Cardiac fibroblast (primary cell): ENCODE measurements around the gene RANBP3.

Source experiments
- DNase-seq, 2 donors: peaks; one replicate each; pipeline versions ENCODE4 v3.0.0 to v3.0.0-alpha.2; 2010; ENCODE audit warnings: low read depth in 2 of 2
- H3K4me3 ChIP-seq, 2 donors: replicated peaks in 1 of 2; 1 replicate in 1 of 2; 2 replicates in 1 of 2; pipeline ENCODE4 v1.5.1; 2011; ENCODE audit warnings: low read depth in 2 of 2, low read length in 2 of 2, mild to moderate bottlenecking in 2 of 2, moderate library complexity in 1 of 2
- TF ChIP-seq, protein P1 (sequence below): IDR thresholded peaks from one replicate; pipeline ENCODE4 v1.5.1; 2011; ENCODE audit warnings: low read depth, mild to moderate bottlenecking, low read length, inconsistent platforms

Gene RANBP3

GRCh38 chr19:5934774-5935472, 43.0 kb downstream of the RANBP3 start:
- DNase-seq: peak; percentile 42 to 80
- TF ChIP-seq, protein P1, sequence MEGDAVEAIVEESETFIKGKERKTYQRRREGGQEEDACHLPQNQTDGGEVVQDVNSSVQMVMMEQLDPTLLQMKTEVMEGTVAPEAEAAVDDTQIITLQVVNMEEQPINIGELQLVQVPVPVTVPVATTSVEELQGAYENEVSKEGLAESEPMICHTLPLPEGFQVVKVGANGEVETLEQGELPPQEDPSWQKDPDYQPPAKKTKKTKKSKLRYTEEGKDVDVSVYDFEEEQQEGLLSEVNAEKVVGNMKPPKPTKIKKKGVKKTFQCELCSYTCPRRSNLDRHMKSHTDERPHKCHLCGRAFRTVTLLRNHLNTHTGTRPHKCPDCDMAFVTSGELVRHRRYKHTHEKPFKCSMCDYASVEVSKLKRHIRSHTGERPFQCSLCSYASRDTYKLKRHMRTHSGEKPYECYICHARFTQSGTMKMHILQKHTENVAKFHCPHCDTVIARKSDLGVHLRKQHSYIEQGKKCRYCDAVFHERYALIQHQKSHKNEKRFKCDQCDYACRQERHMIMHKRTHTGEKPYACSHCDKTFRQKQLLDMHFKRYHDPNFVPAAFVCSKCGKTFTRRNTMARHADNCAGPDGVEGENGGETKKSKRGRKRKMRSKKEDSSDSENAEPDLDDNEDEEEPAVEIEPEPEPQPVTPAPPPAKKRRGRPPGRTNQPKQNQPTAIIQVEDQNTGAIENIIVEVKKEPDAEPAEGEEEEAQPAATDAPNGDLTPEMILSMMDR: no peak
- no peak overlapping the region for H3K4me3 ChIP-seq

- TF ChIP-seq, protein P1: no peak
- no peak overlapping the region for H3K4me3 ChIP-seq
- peak in 1 of 2 donors; percentile 18 for DNase-seq
Observed at GRCh38 chr19:5934069-5934401, 43.9 kb downstream of the RANBP3 start.

GRCh38 chr19:5933391-5934068, 44.4 kb downstream of the RANBP3 start:
- TF ChIP-seq, protein P1: no peak
- no peak for DNase-seq

DNA sequence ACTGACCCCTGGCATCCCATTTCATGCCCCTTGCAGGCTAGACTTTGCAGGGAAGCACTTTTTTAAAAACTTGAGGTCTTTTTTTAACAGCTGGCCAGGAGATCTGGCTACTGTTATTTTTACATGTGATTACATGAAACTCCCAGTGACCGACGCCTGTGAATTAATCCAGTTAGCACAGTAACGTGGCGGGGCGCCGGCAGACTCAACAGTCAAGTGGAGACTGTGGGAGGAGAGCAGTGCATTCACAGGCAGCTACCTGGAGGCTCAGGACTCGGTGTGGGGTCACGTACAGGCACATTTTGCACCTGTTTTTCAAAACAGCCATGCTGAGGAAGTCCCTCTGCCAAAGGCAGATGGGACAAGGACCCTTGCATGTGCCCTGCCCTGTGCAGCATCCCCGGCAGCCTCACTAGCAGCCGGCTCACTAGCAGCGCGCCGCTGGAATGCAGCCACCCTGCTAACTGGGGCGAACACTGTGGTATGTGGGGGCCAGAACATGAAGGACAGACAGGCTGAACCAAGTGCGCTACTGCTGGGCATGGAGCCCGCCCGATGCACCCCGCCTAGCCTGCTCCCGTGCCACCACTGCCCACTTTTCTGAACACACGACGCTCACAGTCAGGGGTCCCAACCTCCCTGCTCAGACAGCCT, 45.2 kb downstream of the RANBP3 start:
- no peak for DNase-seq
- TF ChIP-seq, protein P1: no peak
- H3K4me3 ChIP-seq: no peak overlapping the region

More at GRCh38 chr19:5933391-5934068, 44.4 kb downstream of the RANBP3 start:
- H3K4me3 ChIP-seq: no peak overlapping the region

DNA sequence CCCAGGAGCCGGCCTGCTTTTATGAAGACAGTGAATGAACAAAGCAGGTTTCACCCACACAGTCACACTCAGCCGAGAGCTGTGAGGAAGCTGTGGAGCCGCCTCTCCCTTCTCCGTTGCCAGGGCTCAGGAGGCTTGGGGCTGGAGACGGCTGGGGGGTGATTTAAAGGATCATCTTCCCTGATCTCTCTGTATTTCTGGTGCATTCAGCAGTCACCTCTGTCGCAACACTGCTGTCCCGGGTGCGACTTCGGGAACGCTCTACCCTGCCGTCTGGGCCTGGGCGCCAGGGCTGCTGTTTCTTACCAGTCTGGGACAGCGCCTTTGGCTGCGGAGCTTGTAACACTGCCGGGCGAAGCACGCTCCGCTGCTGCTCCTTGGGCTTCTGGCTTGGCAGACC, 45.8 kb downstream of the RANBP3 start:
- DNase-seq: no peak
- TF ChIP-seq, protein P1: no peak
- no peak overlapping the region for H3K4me3 ChIP-seq

GRCh38 chr19:5931251-5931650, 46.7 kb downstream of the RANBP3 start:
- DNase-seq: no peak
- no peak overlapping the region for H3K4me3 ChIP-seq
- TF ChIP-seq, protein P1: no peak
